ENCODE data around the gene CBLB.

- no peak for TF ChIP-seq CTCF (conservative IDR thresholded peaks at IDR 0.05; ENCODE audit: low read depth in 2 of 2)
- TF ChIP-seq JUNB (IDR thresholded peaks at IDR 0.05; ENCODE audit: unreplicated experiment): no peak
- no peak for TF ChIP-seq POLR2AphosphoS5 (IDR thresholded peaks at IDR 0.05; ENCODE audit: low read depth)
- TF ChIP-seq EZH2 (IDR thresholded peaks at IDR 0.05; ENCODE audit: low read depth, unreplicated experiment): no peak
- TF ChIP-seq EZH2phosphoT487 (IDR thresholded peaks at IDR 0.05; ENCODE audit: unreplicated experiment): no peak
- no peak for TF ChIP-seq CREB1 (CRISPR knock-in tag; IDR thresholded peaks at IDR 0.05; ENCODE audit: low read depth)
- TF ChIP-seq REST (IDR thresholded peaks at IDR 0.05; ENCODE audit: unreplicated experiment): no peak
- no peak for TF ChIP-seq STAT1 (IDR thresholded peaks at IDR 0.05; ENCODE audit: unreplicated experiment)
- TF ChIP-seq ZNF331 (CRISPR knock-in tag; IDR thresholded peaks at IDR 0.05; ENCODE audit: low read depth): no peak
Observed at GRCh38 chr3:105836533-105836932, 32.3 kb downstream of the CBLB start.

Data from GM23338 (cell line).